ENCODE data around the gene VAC14.

The VAC14 gene

DNA sequence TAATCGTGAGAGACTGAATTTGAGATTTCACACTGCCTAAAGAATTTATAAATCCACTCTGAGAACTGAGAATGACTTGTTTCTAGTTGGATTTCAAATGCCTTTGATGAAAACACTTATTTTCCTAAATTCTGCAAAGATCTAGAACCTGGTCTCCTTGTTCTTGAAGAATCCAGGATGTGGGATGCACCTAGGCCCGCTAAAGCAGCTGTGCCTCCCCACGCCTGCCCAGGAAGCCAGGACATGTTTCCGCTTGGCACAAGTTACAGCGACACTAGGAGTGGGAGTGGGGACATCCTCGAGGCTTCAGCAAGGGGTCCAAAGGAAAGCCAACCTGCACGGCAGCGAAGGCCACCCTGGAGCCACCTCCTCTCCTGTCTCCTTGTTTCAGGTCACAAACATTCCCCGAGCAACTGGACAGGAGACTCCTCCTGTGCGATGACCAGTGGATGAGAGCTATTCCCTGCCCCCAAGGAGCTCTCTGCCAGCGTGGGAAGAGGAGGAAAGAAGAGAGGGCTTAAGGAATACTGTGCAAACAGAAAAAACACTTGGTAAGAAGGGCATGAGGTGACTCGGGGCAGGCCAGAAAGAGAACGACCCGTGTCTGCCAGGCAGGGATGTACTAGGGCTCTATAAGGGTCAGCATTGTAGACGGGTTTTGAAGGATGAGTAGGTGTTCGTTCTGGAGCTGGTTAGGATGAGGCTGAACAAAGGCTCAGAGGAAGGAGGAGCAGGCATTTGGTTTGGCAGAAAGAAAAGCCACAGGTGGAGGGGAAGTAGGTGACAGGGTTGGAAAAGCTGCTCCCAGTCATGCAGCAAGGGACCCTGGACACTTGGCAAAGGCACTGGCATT, 11.1 kb downstream of the VAC14 start:
- DNase-seq: no peak
- in situ Hi-C loops (cut with HindIII; ENCODE audit: low pct_ligation_motif_present, low pct_unique_long_range_greater_than_20kb, low sequenced_read_pairs): no loop called here

DNA sequence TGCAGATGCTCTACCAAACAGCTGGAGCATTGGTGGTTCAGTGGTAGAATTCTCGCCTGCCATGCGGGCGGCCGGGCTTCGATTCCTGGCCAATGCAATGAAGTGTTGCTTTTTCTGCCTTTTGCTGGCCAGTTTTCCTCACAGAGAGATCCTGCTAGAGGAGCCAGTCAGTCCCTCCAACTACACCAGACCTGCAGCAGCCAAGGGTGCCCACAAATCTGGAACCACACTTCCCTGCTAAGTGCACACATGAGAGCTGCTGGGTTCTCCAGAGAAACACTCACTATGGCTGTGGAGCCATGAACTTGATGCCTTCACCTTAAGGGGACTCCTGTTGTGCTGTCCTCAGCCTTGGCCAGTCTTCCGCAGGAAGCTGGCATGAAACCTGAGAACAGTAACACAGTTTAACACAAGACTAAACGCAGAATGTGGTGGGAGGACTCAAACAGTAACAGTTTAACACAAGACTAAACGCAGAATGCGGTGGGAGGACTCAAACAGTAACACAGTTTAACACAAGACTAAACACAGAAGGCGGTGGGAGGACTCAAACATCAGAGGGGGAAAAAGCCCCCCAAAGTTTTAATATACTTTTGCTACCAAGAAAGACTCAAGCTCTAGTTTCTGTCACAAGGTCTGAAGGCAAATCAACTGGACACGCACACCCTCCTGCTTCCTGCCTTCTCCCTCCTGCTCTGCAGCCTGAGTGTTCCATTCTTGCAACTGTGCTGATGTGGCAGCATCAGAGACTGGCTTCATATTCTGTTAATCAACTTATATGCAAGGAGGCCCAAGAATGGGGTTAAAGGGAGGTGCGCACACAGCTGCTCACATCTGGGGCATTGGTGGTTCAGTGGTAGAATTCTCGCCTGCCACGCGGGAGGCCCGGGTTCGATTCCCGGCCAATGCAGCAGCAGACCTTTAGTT, 12.0 kb downstream of the VAC14 start:
- no peak for DNase-seq
- in situ Hi-C loops (cut with HindIII; ENCODE audit: low pct_ligation_motif_present, low pct_unique_long_range_greater_than_20kb, low sequenced_read_pairs): no loop called here

DNA sequence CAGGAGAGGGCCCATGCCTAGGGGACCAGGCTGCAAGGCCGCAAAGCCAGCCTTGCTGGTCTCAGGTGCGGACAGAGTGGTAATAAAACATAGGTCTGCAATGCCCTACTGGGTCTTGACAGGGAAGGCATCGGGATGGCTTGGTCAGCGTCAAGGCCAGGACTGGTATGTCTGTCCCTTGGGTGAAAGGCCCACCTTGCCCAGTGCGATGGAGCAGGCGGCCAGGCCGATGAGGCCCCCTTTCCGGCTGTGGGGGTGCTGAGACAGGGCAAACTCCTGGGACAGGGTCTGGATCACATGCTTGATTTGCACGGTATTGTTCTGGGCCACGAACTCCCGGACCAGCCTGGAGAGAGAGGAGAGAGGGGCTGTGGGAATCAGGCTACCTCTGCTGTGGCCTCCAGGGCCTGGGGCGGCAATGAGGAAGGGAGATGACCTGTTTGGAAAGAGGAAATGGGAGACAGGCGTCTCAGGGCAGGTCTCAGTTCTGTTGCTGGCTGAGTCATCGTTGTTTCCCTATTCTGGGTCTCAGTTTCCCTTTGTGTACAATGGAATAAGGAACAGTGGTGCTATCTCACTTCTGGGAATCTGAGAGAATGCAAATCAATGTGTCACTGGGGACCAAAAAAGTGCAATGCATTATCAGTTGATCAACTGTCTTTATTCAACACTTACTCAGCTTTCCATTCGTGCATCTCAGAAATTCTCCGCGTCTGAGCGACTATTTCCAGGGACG, 14.8 kb downstream of the VAC14 start:
- in situ Hi-C loops (cut with HindIII; ENCODE audit: low pct_ligation_motif_present, low pct_unique_long_range_greater_than_20kb, low sequenced_read_pairs): no loop called here
- DNase-seq: no peak

DNA sequence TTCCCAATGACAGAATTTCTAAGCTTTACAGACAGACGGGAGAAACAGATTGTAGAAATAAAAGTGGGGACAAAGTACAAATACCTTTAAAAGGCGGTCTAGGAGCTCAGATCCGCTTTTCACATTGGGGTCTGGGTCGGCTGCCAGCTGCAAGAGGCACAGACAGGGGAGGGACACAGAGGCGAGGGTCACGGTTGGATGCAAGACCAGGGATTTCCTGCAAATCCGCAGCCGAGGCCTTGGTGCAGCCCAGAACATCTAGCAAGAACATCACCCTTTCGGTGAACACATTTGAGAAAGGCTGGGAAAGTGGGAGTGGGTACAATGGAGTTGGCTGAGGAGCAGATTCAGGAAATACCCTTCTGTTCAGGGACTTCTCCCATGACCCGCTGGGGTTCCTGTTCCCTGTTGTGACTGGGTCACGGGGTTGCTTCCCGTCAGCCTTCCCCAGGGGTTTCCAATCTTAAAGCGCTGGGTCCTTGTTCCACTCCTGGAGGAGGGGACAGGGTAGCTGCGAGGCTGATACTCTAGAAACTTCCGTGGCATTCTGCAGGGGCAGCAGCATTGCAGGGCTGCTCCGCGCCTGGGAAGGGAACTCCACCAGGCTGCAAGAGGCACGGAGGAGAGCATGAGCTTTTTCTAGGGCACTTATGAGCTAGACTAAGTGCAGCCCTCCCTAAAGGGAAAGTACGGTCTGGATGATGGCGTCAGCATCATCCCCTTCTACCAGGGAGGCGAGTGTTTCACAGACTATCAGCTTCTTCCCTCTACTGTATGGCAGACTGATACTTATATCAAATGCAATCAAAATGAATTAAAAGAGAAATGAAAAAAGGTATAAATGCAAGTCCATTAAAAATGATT, 16.0 kb downstream of the VAC14 start:
- in situ Hi-C loops (cut with HindIII; ENCODE audit: low pct_ligation_motif_present, low pct_unique_long_range_greater_than_20kb, low sequenced_read_pairs): no loop called here
- DNase-seq: no peak

DNA sequence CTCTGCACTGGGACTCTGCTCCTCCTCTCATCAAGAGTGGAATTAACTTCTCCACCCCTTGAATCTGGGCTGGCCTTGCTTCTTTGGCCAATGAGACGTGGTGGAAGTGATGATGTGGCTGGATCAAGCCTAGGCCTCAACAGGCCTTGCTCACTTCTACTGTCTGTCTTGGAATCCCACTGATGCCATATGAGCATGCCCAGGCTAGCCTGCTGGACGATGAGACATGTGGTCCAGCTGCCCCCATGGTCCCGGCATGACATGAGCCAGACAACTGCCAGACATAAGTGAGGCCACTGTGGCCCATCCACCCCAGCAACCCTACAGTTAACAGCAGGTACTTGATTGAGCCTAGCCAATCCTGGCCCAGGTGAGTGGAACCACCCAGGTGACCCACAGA, 18.7 kb downstream of the VAC14 start:
- no peak for DNase-seq
- in situ Hi-C loops (cut with HindIII; ENCODE audit: low pct_ligation_motif_present, low pct_unique_long_range_greater_than_20kb, low sequenced_read_pairs): no loop called here

DNA sequence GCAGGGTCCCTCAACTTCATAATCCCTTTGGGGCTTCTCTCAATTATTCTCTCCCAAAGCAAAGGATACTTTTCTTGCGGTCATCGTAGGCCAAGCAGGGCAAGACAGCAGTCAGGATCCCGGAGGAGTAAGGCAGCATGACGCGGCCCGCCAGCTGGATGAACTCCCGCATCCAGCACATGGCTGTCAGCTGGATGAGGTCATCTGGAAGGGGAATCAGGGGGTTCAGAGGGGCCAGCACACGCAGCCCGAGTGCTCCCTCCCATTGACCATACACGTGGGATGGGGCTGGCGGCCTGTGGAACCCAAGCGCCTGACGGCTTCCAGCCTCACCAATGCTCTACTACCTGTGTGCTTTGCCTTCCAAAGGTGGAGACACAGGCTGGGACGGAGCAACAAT, 19.2 kb downstream of the VAC14 start:
- in situ Hi-C loops (cut with HindIII; ENCODE audit: low pct_ligation_motif_present, low pct_unique_long_range_greater_than_20kb, low sequenced_read_pairs): no loop called here
- no peak for DNase-seq

DNA sequence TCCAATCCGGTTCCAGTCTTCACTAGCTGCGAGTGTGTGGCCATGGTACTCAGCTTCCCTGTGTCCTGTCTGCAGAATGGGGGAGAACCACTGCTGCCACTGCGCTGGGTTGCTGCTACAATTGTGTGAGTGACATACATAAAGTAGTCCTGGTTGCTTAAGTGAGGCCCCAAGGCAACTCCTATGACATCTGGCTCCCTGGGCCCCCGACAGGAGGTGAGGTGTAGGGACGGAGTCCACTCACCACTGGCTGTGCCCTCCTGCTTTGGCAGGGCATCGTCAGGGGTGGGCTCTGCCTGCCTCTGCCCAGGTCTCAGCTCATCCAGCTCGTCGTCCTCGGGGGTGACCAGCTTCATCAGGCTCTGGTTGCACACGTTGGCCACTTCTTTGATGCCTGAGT, 20.4 kb downstream of the VAC14 start:
- in situ Hi-C loops (cut with HindIII; ENCODE audit: low pct_ligation_motif_present, low pct_unique_long_range_greater_than_20kb, low sequenced_read_pairs): no loop called here
- DNase-seq: no peak

DNA sequence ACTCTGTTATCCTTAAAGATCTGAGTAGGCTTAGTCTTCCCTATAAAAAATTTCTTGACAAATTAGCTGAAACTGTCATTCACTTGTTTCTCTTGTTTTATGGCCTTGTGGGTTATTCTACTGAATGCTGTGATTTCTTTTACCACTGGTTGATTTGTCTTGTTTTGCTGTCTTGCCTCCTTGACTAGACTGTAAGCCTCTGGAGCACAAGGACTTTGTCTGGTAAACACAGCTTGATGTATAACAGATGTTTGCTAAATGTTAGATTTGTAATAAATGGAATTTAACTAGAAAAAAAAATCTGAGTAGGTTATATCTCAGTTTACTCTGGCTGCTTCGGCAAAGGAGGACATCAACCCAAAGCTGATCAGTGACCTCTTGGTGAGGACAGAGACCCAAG, 21.6 kb downstream of the VAC14 start:
- in situ Hi-C loops (cut with HindIII; ENCODE audit: low pct_ligation_motif_present, low pct_unique_long_range_greater_than_20kb, low sequenced_read_pairs): no loop called here
- DNase-seq: no peak

DNA sequence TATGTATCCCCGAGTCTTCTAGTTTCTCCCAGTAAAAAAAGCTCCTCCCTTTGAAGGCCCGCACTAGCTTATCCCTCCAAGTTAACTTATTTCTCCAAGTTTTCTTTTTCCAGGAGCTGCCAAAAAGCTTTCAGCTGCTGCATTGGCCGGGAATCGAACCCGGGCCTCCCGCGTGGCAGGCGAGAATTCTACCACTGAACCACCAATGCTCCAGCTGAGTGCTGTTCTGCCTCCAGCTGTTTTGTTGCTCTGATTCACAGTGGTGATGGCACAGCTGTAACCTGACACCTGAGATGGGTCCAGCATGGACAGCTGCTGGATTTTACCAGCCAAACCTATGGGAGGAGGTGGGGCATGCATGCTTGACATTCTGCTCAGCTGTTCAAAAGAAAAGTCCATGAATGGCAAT, 22.1 kb downstream of the VAC14 start:
- in situ Hi-C loops (cut with HindIII; ENCODE audit: low pct_ligation_motif_present, low pct_unique_long_range_greater_than_20kb, low sequenced_read_pairs): no loop called here
- DNase-seq: no peak

DNA sequence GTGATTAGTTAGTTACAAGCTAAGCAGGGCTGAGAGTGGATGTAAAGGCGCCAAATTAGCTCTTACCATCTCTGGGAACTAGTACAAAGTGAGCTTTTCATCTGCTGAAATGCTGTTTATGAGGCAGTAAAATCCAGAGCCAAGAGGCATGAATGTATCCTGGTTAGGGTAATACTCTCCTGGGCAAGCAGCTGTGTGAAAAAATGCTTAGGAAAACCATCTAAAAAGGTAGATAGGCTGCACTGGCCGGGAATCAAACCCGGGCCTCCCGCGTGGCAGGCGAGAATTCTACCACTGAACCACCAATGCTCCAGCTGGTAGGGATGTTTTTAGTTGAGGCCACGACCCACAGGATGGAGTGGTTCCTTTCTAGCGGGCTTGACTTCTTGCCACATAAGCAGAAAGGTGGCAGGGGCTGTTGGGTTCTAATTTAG, 23.0 kb downstream of the VAC14 start:
- no peak for DNase-seq
- in situ Hi-C loops (cut with HindIII; ENCODE audit: low pct_ligation_motif_present, low pct_unique_long_range_greater_than_20kb, low sequenced_read_pairs): no loop called here

DNA sequence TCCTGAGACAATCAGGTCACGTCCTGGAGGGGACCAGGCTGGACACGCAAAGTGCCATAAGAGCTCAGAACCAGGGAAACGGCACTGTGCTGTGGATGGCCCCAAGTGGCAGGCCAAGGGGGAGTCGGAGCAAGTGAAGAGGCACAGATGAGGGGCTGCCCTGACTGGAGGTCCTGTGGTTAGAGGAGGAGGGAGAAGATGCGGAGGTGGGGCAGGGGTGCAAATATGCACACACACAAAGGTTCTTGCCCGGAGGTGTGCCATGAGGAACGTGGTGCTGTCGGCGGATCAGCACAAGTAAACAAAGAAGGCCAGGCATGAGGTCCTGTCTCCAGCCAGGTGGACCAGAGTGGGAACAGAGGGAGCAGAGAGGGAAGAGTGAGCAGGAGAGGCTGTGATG, 23.5 kb downstream of the VAC14 start:
- in situ Hi-C loops (cut with HindIII; ENCODE audit: low pct_ligation_motif_present, low pct_unique_long_range_greater_than_20kb, low sequenced_read_pairs): no loop called here
- DNase-seq: no peak

DNA sequence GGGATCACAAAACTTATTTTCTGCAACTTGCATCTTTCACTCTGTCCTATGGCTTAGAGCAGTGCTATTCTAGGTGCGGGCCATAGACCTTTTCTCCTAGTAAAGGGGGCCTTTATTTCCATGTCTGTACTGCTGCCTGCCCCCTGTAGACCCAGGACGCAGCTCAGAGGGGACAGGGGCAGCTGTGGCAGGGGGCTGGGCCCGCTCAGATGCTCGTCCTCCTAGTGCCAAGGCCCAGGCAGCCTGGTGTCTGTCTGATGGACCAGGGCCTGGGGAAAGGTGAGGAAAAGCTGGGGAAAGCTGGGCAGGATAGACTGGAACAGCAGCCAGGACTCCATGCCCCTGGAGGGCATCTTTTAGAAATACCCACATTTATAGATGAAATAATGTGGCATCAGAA, 25.6 kb downstream of the VAC14 start:
- in situ Hi-C loops (cut with HindIII; ENCODE audit: low pct_ligation_motif_present, low pct_unique_long_range_greater_than_20kb, low sequenced_read_pairs): no loop called here
- DNase-seq: no peak

DNA sequence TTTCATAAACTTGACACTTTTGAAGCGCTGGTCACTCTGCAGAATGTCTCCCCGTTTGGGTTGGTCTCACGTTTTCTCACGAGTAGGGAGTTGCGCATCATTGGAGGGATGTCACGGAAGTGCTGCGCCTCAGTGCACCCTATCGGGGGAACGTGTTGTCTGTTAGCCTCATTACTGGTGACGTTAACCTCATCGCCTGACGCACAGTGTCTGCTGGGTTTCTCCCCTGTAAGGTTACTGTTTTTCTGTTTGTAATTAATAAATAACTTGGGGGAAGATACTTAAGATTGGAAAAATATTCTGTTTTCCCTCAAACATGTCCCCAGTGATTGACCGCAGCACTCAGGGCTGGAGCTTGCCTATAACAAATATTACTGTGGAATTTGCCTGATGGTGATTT, 26.7 kb downstream of the VAC14 start:
- in situ Hi-C loops (cut with HindIII; ENCODE audit: low pct_ligation_motif_present, low pct_unique_long_range_greater_than_20kb, low sequenced_read_pairs): loop anchor here (25.0 kb wide), 1 partner anchor 212 kb away; no protein-coding TSS in a partner anchor

DNA sequence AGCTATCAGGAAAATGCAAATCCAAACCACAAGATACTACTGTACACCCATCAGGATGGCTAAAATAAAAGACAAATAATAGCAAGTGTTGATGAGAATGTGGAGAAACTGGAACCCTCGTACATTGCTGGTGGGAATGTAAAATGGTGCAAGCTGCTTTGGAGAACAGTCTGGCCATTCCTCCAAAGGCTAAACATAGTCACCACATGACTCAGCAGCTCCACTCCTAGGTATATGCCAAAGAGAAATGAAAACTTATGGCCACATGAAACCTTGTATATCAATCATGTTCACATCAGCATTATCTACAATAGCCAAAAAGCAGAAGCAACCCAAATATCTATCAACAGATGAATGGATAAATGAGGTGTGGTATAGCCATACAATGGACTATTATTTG, 28.5 kb downstream of the VAC14 start:
- DNase-seq: no peak
- in situ Hi-C loops (cut with HindIII; ENCODE audit: low pct_ligation_motif_present, low pct_unique_long_range_greater_than_20kb, low sequenced_read_pairs): loop anchor here (25.0 kb wide), 1 partner anchor 210 kb away; no protein-coding TSS in a partner anchor

More for the DNA sequence above, 26.7 kb downstream of the VAC14 start:
- no peak for DNase-seq

DNA sequence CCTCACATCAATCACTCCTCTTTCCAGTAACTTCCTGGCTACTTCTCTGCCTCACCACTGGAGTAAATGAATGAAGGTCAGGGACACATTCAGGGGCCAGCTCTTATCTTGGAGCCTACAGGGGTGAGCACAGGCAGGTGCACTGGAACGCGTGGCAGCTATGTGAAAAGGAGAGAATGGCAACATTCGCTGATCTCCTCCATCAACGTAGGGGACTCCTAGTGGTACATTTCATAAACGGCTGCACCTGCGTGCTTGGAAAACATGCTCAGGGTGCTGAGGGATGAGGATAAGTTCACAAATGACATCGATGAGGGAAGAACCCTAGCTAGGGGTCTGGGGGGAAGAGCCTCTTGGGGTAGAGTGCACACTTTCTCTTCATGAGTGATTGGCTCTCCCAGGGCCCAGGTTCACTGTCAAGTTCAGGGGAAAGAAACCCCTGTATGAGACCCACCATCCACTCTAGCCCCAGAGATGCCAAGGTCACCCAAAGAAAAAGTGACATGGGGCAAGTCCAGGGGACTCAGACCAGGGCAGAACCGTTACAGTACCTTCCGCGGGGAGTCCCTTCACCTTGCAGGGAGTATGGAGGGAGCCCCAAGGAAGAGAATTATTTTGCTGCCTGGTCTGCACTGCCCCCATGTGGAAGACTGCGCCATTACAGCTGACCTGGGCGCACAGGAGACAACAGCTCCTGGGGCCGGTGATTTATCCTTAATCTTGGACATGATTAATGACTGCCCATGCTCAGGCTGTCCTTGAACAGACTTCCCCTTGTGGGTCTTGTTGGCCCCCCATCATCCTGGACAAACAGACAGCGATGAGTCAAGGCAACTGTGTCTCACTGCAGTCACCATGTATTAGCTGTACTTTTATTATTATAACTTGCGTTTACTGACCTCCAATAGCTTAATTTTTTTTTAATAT, 30.1 kb downstream of the VAC14 start:
- peak; percentile 73 for DNase-seq
- in situ Hi-C loops (cut with HindIII; ENCODE audit: low pct_ligation_motif_present, low pct_unique_long_range_greater_than_20kb, low sequenced_read_pairs): loop anchor here (25.0 kb wide), 1 partner anchor 209 kb away; no protein-coding TSS in a partner anchor

DNA sequence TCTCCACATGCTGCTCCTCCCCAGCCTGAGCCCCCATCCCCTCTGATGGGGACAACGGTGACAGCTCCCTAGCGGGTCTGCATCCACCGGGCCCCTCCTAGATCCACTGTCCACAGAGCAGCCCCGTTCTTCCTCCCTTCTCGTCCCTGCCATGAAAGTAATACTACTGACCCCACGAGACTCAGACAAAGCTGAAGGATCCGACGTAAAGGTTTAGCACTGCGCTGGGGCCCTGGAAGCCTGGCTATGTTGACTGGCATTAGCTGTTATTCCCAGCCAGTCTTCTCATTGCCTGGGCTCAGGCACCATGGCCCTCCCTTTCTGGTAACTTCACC, 30.7 kb downstream of the VAC14 start:
- in situ Hi-C loops (cut with HindIII; ENCODE audit: low pct_ligation_motif_present, low pct_unique_long_range_greater_than_20kb, low sequenced_read_pairs): loop anchor here (25.0 kb wide), 1 partner anchor 208 kb away; no protein-coding TSS in a partner anchor

DNA sequence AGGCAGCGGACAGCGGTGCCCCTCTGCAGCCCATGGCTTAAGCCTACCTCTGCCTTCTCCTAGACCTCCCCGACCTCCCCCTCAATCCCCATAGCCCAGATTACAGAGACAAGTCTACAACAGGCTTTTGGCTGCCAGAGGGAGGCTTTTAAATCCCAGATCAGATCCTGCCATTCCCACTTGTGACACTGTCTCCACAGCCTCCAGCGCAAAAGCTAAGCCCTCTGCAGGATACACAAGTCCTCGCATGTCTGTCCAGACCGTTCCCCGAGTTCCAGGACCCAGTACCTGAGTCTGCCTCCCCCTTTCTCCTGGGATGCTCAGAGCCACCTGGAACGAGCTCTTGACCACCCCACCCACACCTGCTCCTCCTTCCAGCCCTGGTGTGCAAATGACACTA, 31.2 kb downstream of the VAC14 start:
- DNase-seq: no peak
- in situ Hi-C loops (cut with HindIII; ENCODE audit: low pct_ligation_motif_present, low pct_unique_long_range_greater_than_20kb, low sequenced_read_pairs): loop anchor here (10.0 to 25.0 kb wide), 2 partner anchors 95 to 207 kb away; no protein-coding TSS in a partner anchor

More for the DNA sequence above, 30.7 kb downstream of the VAC14 start:
- no peak for DNase-seq

All from ACHN (cell line).